ENCODE data around the gene JMJD7.

DNA sequence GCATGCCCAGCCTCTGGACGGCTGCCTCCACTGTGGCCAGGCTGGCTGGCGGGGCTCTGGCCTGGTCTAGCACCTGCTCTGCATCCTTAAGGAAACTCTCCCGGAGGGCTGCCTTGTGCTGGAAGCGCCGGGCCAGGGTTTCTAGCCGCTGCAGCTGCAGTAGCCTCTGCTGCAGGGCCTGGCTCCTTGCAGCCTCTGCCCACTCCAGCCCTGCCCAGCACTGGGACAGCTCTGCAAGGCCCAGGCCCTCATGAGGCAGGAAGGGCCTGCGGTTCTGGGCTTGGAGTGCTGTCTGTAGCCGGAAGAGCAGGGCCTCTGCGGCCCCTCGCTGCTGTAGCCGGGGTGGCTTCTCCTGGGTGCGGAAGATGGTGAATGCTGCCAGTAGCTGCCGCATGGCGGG lies 57.9 kb downstream of the JMJD7 start:
- TF ChIP-seq, protein P1, sequence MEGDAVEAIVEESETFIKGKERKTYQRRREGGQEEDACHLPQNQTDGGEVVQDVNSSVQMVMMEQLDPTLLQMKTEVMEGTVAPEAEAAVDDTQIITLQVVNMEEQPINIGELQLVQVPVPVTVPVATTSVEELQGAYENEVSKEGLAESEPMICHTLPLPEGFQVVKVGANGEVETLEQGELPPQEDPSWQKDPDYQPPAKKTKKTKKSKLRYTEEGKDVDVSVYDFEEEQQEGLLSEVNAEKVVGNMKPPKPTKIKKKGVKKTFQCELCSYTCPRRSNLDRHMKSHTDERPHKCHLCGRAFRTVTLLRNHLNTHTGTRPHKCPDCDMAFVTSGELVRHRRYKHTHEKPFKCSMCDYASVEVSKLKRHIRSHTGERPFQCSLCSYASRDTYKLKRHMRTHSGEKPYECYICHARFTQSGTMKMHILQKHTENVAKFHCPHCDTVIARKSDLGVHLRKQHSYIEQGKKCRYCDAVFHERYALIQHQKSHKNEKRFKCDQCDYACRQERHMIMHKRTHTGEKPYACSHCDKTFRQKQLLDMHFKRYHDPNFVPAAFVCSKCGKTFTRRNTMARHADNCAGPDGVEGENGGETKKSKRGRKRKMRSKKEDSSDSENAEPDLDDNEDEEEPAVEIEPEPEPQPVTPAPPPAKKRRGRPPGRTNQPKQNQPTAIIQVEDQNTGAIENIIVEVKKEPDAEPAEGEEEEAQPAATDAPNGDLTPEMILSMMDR (IDR thresholded peaks at IDR 0.05 in 2 of 3, conservative IDR thresholded peaks at IDR 0.05 in 1 of 3; ENCODE audit: borderline replicate concordance in 1 of 3, insufficient read depth in 1 of 3, low read depth in 2 of 3, low read length in 2 of 3), result no peak
- no peak for TF ChIP-seq CEBPB (IDR thresholded peaks at IDR 0.05; ENCODE audit: low read depth)
- TF ChIP-seq, protein P2, sequence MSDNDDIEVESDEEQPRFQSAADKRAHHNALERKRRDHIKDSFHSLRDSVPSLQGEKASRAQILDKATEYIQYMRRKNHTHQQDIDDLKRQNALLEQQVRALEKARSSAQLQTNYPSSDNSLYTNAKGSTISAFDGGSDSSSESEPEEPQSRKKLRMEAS (IDR thresholded peaks at IDR 0.05), result no peak
- no peak for TF ChIP-seq POLR2A (IDR thresholded peaks at IDR 0.05; ENCODE audit: borderline replicate concordance, extremely low read depth, insufficient read depth, insufficient read length)
- no peak for TF ChIP-seq EZH2 (IDR thresholded peaks at IDR 0.05)
- TF ChIP-seq EZH2phosphoT487 (IDR thresholded peaks at IDR 0.05; ENCODE audit: borderline replicate concordance), result no peak
- TF ChIP-seq YY1 (IDR thresholded peaks at IDR 0.05; ENCODE audit: extremely low read depth, insufficient replicate concordance, low read depth, low read length), result no peak
- no peak for TF ChIP-seq SIN3A (IDR thresholded peaks at IDR 0.05; ENCODE audit: low read depth)
- no peak for TF ChIP-seq RAD21 (IDR thresholded peaks at IDR 0.05; ENCODE audit: low read depth)
- no peak for TF ChIP-seq SRF (IDR thresholded peaks at IDR 0.05; ENCODE audit: low read depth)
- TF ChIP-seq ZFX (IDR thresholded peaks at IDR 0.05), result no peak
- TF ChIP-seq, protein P3, sequence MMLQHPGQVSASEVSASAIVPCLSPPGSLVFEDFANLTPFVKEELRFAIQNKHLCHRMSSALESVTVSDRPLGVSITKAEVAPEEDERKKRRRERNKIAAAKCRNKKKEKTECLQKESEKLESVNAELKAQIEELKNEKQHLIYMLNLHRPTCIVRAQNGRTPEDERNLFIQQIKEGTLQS (IDR thresholded peaks at IDR 0.05), result no peak

All from HCT116 (cell line).